Prostate gland (tissue), 2 donors: ENCODE measurements around the gene SNAP29.

Source experiments
- POLR2AphosphoS5 ChIP-seq: sonication (generic); formaldehyde crosslinking; IDR thresholded peaks from one replicate; pipeline ENCODE4 v1.6.1; 2017; ENCODE audit warnings: antibody characterized with exemption
- TF ChIP-seq, protein P1 (sequence below), 4 experiments: fragments of 200-600 bp in 2 of 4; fragments of 450-650 bp in 2 of 4; sonication (generic) in 2 of 4; IDR thresholded peaks; 1 replicate in 3 of 4; 2 replicates in 1 of 4; pipeline ENCODE4 v1.5.1; 2016 to 2019; ENCODE audit warnings: antibody characterized with exemption in 4 of 4, mild to moderate bottlenecking in 2 of 4, moderate library complexity in 2 of 4

DNA sequence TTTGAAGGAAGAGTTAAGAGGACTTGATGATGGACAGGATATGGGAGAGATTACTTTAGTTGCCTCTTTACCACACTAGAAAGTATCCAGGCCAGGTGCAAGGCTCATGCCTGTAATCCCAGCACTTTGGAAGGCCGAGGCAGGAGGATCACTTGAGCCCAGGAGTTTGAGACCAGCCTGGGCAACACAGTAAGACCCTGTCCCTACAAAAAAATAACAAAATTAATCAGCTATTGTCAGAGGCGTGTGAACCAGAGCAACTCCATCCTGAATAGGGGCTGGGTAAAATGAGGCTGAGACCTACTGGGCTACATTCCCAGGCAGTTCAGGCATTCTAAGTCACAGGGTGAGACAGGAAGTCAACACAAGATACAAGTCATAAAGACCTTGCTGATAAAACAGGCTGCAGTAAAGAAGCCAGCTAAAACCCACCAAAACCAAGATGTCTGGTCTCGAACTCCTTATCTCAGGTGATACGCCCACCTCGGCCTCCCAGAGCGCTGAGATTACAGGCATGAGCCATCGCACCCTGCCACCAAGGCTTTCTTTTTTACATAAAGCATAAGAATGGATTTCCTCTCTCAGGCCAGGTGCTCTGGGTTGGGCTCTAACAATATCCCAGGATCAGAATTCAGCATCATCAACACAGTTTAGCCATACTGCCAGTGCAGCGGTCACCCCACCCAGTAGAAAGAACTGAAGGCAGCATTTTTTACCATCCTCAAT, 18.0 kb upstream of the SNAP29 start:
- TF ChIP-seq, protein P1, sequence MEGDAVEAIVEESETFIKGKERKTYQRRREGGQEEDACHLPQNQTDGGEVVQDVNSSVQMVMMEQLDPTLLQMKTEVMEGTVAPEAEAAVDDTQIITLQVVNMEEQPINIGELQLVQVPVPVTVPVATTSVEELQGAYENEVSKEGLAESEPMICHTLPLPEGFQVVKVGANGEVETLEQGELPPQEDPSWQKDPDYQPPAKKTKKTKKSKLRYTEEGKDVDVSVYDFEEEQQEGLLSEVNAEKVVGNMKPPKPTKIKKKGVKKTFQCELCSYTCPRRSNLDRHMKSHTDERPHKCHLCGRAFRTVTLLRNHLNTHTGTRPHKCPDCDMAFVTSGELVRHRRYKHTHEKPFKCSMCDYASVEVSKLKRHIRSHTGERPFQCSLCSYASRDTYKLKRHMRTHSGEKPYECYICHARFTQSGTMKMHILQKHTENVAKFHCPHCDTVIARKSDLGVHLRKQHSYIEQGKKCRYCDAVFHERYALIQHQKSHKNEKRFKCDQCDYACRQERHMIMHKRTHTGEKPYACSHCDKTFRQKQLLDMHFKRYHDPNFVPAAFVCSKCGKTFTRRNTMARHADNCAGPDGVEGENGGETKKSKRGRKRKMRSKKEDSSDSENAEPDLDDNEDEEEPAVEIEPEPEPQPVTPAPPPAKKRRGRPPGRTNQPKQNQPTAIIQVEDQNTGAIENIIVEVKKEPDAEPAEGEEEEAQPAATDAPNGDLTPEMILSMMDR (IDR thresholded peaks at IDR 0.05) = no peak
- TF ChIP-seq POLR2AphosphoS5 = no peak
